Measurements from ENCODE around the gene UNC45A. TPM values are rescaled to one million over a fixed set of nuclear protein-coding genes. Genes with fewer than 3 reads are reported as not detected.

The UNC45A gene
- total RNA-seq, 3 donors from 2014 or later (not counting 1 experiment from before 2014, with no cell fraction given) = 39.0 to 58.1 (median 51.5) TPM

GRCh38 chr15:90990446-90990845, 55.4 kb downstream of the UNC45A start:
- TF ChIP-seq, protein P1, sequence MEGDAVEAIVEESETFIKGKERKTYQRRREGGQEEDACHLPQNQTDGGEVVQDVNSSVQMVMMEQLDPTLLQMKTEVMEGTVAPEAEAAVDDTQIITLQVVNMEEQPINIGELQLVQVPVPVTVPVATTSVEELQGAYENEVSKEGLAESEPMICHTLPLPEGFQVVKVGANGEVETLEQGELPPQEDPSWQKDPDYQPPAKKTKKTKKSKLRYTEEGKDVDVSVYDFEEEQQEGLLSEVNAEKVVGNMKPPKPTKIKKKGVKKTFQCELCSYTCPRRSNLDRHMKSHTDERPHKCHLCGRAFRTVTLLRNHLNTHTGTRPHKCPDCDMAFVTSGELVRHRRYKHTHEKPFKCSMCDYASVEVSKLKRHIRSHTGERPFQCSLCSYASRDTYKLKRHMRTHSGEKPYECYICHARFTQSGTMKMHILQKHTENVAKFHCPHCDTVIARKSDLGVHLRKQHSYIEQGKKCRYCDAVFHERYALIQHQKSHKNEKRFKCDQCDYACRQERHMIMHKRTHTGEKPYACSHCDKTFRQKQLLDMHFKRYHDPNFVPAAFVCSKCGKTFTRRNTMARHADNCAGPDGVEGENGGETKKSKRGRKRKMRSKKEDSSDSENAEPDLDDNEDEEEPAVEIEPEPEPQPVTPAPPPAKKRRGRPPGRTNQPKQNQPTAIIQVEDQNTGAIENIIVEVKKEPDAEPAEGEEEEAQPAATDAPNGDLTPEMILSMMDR (IDR thresholded peaks at IDR 0.05) = no peak
- ATAC-seq = no peak
- WGBS (ENCODE audit: insufficient coverage) = 100% methylated on average over 4 of the region's 4 CpGs
- H3K36me3 Mint-ChIP-seq = no peaks in the 10 kb centered on the region
- H3K4me1 Mint-ChIP-seq = peaks cover 18 to 19% of the 10 kb centered on the region in 2 donors
- no peak overlapping the region for H3K27ac ChIP-seq (ENCODE audit: low read length)
- no peaks in the 10 kb centered on the region for H3K27me3 ChIP-seq (ENCODE audit: control insufficient read depth, insufficient read depth, low read length)
- intact Hi-C loops (cut with micrococcal nuclease) = no loop called here
- no peak overlapping the region for H3K4me3 Mint-ChIP-seq
- H3K4me1 ChIP-seq (ENCODE audit: control insufficient read depth, insufficient read depth, low read length) = peaks cover 16% of the 10 kb centered on the region
- no peak for DNase-seq
- H3K4me3 ChIP-seq (ENCODE audit: low read length) = no peak overlapping the region
- H3K27ac Mint-ChIP-seq = no peak overlapping the region
- no peaks in the 10 kb centered on the region for H3K9me3 Mint-ChIP-seq
- H3K36me3 ChIP-seq (ENCODE audit: control insufficient read depth, insufficient read depth, low read length) = no peaks in the 10 kb centered on the region
- H3K9me3 ChIP-seq (ENCODE audit: control insufficient read depth, insufficient read depth, low read length) = no peaks in the 10 kb centered on the region
- no peaks in the 10 kb centered on the region for H3K27me3 Mint-ChIP-seq (ENCODE audit: low read depth in 2 of 2)

DNA sequence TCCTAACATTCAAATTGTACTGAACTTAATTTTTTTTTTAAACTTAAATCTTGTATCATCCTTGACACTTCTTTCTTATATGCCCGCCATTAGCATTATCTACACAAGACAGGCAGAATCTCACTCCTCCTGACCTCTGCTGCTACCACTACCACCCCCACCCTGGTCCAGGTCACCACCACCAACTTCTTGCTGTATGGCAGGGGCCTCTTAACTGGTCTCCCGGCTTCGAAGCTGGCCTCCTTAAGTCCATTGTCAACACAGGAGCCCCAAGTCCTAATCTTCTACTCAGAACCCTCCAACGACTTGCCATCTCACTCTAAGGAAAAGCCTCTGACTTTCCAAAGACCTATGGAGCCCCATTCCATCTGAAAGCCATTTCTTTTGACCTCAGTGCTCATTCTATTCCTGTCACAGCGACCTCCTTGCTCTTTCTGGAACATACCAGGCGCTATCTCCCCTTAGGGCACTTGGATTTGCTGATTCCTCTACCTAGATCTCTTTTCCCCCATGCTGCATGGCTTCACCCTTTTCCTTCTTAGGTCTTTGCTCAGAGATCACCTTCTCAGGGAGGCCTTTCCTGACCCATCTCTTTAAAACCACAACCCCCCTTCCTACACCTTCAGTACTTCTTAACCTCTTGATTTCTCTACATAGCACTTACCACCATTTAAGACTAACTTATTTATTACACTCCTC, 56.7 kb downstream of the UNC45A start:
- 96% methylated on average over 6 of the region's 6 CpGs for WGBS (ENCODE audit: insufficient coverage)

DNA sequence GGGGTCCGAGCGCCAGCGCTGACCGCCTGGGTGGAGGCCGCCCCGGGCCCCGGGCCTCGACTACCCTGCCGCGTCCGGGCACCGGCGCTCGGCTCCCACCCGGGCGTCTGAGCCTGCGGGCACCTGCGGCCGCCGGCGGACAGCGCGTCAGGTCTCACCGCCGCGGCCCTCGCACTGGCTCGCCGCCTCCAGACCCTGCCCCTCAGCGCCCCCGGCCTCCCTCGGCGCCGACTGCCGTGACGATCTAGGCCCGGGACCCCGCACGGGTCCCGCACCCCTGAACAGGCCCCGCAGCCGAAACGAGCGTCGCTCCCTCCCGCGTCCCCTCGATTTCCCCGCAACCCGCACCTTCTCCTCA, 59.0 kb downstream of the UNC45A start:
- intact Hi-C loops (cut with micrococcal nuclease) = no loop called here
- Histone ChIP-seq H3K4me3 (ENCODE audit: low read length) (peak overlapping the region; percentile 72), H3K4me1 (ENCODE audit: control insufficient read depth, insufficient read depth, low read length) (peaks cover 10% of the 10 kb centered on the region), H3K9me3 (ENCODE audit: control insufficient read depth, insufficient read depth, low read length) (no peaks in the 10 kb centered on the region), H3K36me3 (ENCODE audit: control insufficient read depth, insufficient read depth, low read length) (peaks cover 6% of the 10 kb centered on the region), H3K27me3 (ENCODE audit: control insufficient read depth, insufficient read depth, low read length) (no peaks in the 10 kb centered on the region), H3K27ac (ENCODE audit: low read length) (peak overlapping the region; percentile 85)
- under 1% methylated on average over 50 of the region's 50 CpGs for WGBS (ENCODE audit: insufficient coverage)
- ATAC-seq (peak; percentile 9 to 42 (median 18)), DNase-seq (peak in 1 of 2 donors; percentile 38)
- TF ChIP-seq, protein P1 (IDR thresholded peaks at IDR 0.05) = no peak
- no peaks in the 10 kb centered on the region for H3K27me3 Mint-ChIP-seq (ENCODE audit: low read depth in 2 of 2)
- peak overlapping the region; percentile 100 for H3K4me3 Mint-ChIP-seq
- H3K9me3 Mint-ChIP-seq = no peaks in the 10 kb centered on the region
- no peaks in the 10 kb centered on the region for H3K36me3 Mint-ChIP-seq
- peak overlapping the region; percentile 94 to 98 for H3K27ac Mint-ChIP-seq
- H3K4me1 Mint-ChIP-seq = peaks cover 13% of the 10 kb centered on the region in 2 donors

More for the DNA sequence above, 56.7 kb downstream of the UNC45A start:
- peaks cover 19 to 21% of the 10 kb centered on the region in 2 donors for H3K4me1 Mint-ChIP-seq
- DNase-seq (no peak), ATAC-seq (no peak)
- H3K27me3 ChIP-seq (ENCODE audit: control insufficient read depth, insufficient read depth, low read length) = no peaks in the 10 kb centered on the region
- TF ChIP-seq, protein P1 (IDR thresholded peaks at IDR 0.05) = no peak
- no peaks in the 10 kb centered on the region for H3K27me3 Mint-ChIP-seq (ENCODE audit: low read depth in 2 of 2)
- H3K27ac Mint-ChIP-seq = no peak overlapping the region
- no peak overlapping the region for H3K27ac ChIP-seq (ENCODE audit: low read length)
- H3K4me1 ChIP-seq (ENCODE audit: control insufficient read depth, insufficient read depth, low read length) = peaks cover 16% of the 10 kb centered on the region
- no peaks in the 10 kb centered on the region for H3K9me3 ChIP-seq (ENCODE audit: control insufficient read depth, insufficient read depth, low read length)
- H3K36me3 Mint-ChIP-seq = no peaks in the 10 kb centered on the region
- intact Hi-C loops (cut with micrococcal nuclease) = no loop called here
- no peak overlapping the region for H3K4me3 ChIP-seq (ENCODE audit: low read length)
- H3K36me3 ChIP-seq (ENCODE audit: control insufficient read depth, insufficient read depth, low read length) = no peaks in the 10 kb centered on the region
- no peaks in the 10 kb centered on the region for H3K9me3 Mint-ChIP-seq
- peak overlapping the region; percentile 1 for H3K4me3 Mint-ChIP-seq
